A549 (cell line): Measurements from ENCODE around the gene SCUBE1.

ENCODE experiments used
- CTCF ChIP-seq: fragments of >200 bp; sonication (Bioruptor Twin); formaldehyde crosslinking; IDR thresholded peaks from 3 replicates; pipeline ENCODE4 v1.5.1; 2016
- MAZ ChIP-seq: fragments of 150-350 bp; IDR thresholded peaks from 2 replicates; pipeline ENCODE4 v1.6.1; 2014; ENCODE audit warnings: antibody characterized with exemption, low read depth, low read length, borderline replicate concordance
- POLR2A ChIP-seq: IDR thresholded peaks from 2 replicates; pipeline ENCODE4 v1.6.1; 2012; ENCODE audit warnings: mild to moderate bottlenecking, low read length
- TF ChIP-seq, protein P1 (sequence below): fragments of 450-650 bp; IDR thresholded peaks from 2 replicates; pipeline ENCODE4 v1.6.1; 2014; ENCODE audit warnings: antibody characterized with exemption

GRCh38 chr22:43269646-43270045, 73.5 kb downstream of the SCUBE1 start:
- TF ChIP-seq MAZ: no peak
- no peak for TF ChIP-seq CTCF
- TF ChIP-seq POLR2A: no peak
- TF ChIP-seq, protein P1, sequence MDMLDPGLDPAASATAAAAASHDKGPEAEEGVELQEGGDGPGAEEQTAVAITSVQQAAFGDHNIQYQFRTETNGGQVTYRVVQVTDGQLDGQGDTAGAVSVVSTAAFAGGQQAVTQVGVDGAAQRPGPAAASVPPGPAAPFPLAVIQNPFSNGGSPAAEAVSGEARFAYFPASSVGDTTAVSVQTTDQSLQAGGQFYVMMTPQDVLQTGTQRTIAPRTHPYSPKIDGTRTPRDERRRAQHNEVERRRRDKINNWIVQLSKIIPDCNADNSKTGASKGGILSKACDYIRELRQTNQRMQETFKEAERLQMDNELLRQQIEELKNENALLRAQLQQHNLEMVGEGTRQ: no peak
